HepG2 (cell line): ENCODE data around the gene SLC25A27. TPM values are rescaled to one million over a fixed set of nuclear protein-coding genes. Genes with fewer than 3 reads are reported as not detected.

Experiments used
- ATAC-seq: fragments of 200-7000 bp; cut with Tn5 transposase; 3 replicates; pipeline ENCODE4 v1.9.1; 2020; ENCODE audit warnings: mild to moderate bottlenecking, moderate library complexity
- BruUV-seq: library from RNA; stranded (reverse); fragments of 400-500 nt; replicated peaks from 2 replicates; lab custom pipeline; 2021; lab: Mats Ljungman, UMichigan
- CTCF ChIA-PET: fragments of 300-600 bp; formaldehyde crosslinking; extraction: SDS; loops from one replicate; lab custom pipeline; 2021; ENCODE audit warnings: low total read pairs, inconsistent platforms, low intra/inter-chr PET ratio; lab: Yijun Ruan, JAX
- POLR2A ChIA-PET: fragments of 350-600 bp; sonication (Branson Sonifier 250); formaldehyde crosslinking; loops from one replicate; lab custom pipeline; 2020; ENCODE audit warnings: antibody characterized with exemption, inconsistent platforms; lab: Yijun Ruan, JAX
- DNase-seq: peaks from one replicate; pipeline ENCODE4 v3.0.0-alpha.2; 2015; ENCODE audit warnings: low spot score
- FAIRE-seq: peaks from 3 replicates; lab custom pipeline; 2011; peaks lifted over from hg19 to GRCh38; lab: Jason Lieb, UNC
- H2AFZ ChIP-seq: one replicate; pipeline ENCODE4 v1.6.1; 2011; ENCODE audit warnings: low read length, inconsistent platforms
- H3K27ac ChIP-seq: fragments of 300-600 bp; 3 replicates; pipeline ENCODE4 v1.8.0; 2011; ENCODE audit warnings: mixed run types, mild to moderate bottlenecking, mixed read lengths, low read length, inconsistent platforms; ENCODE audit not compliant: insufficient read depth; ENCODE audit errors: extremely low read length
- H3K27me3 ChIP-seq, 2 experiments: fragments of 200-600 bp in 1 of 2; 2 replicates in 1 of 2; 3 replicates in 1 of 2; pipeline versions ENCODE4 v1.6.0 to v1.8.0; 2011; ENCODE audit warnings: low read length in 2 of 2, mild to moderate bottlenecking in 2 of 2, moderate library complexity in 2 of 2, inconsistent platforms in 1 of 2; ENCODE audit not compliant: insufficient read depth in 2 of 2, control insufficient read depth in 1 of 2
- H3K36me3 ChIP-seq, 2 experiments: fragments of 200-600 bp in 1 of 2; replicated peaks in 1 of 2; 2 replicates in 1 of 2; 3 replicates in 1 of 2; pipeline versions ENCODE4 v1.5.1 to v1.8.0; 2011; ENCODE audit warnings: low read length in 2 of 2, inconsistent platforms in 1 of 2; ENCODE audit not compliant: insufficient read depth in 2 of 2, control insufficient read depth in 1 of 2
- H3K4me1 ChIP-seq: 2 replicates; pipeline ENCODE4 v1.5.1; 2012; ENCODE audit warnings: low read length, inconsistent platforms; ENCODE audit not compliant: insufficient read depth
- H3K4me2 ChIP-seq: 2 replicates; pipeline ENCODE4 v1.6.0; 2011; ENCODE audit warnings: low read depth, low read length, inconsistent platforms
- H3K4me3 ChIP-seq, 3 experiments: fragments of 200-600 bp in 1 of 3; sonication (generic), shearing (Covaris generic) in 1 of 3; replicated peaks in 1 of 3; 2 replicates each; pipeline ENCODE4 v1.5.1; 2011 to 2016; ENCODE audit warnings: low read length in 3 of 3, inconsistent platforms in 2 of 3, low read depth in 2 of 3, mild to moderate bottlenecking in 2 of 3, control low read depth in 1 of 3, mixed read lengths in 1 of 3; ENCODE audit not compliant: insufficient read depth in 1 of 3
- H3K79me2 ChIP-seq: one replicate; pipeline ENCODE4 v1.6.1; 2011; ENCODE audit warnings: low read length, inconsistent platforms; ENCODE audit not compliant: insufficient read depth
- H3K9ac ChIP-seq: 2 replicates; pipeline ENCODE4 v1.6.0; 2011; ENCODE audit warnings: mild to moderate bottlenecking, low read depth, low read length, inconsistent platforms; ENCODE audit not compliant: insufficient read depth
- H3K9me3 ChIP-seq: 2 replicates; pipeline ENCODE4 v1.5.1; 2012; ENCODE audit warnings: mild to moderate bottlenecking, low read length
- H4K20me1 ChIP-seq: 2 replicates; pipeline ENCODE4 v1.6.0; 2011; ENCODE audit warnings: inconsistent platforms, mild to moderate bottlenecking, low read length, moderate library complexity; ENCODE audit not compliant: insufficient read depth
- AKAP8 ChIP-seq: sonication (generic); formaldehyde crosslinking; IDR thresholded peaks from 2 replicates; pipeline ENCODE4 v1.5.1; 2020; ENCODE audit warnings: mild to moderate bottlenecking, missing genetic modification reagents
- DPF2 ChIP-seq: sonication (generic); formaldehyde crosslinking; IDR thresholded peaks from 2 replicates; pipeline ENCODE4 v1.4.0; 2020; ENCODE audit warnings: mild to moderate bottlenecking, low read depth, missing genetic modification reagents, borderline replicate concordance
- FIP1L1 ChIP-seq: fragments of 200-400 bp; formaldehyde crosslinking; IDR thresholded peaks from 2 replicates; pipeline ENCODE4 v1.6.1; 2018; ENCODE audit warnings: low read depth, mild to moderate bottlenecking, low read length, moderate library complexity, borderline replicate concordance; ENCODE audit not compliant: insufficient read depth
- FOXP4 ChIP-seq: sonication (generic); formaldehyde crosslinking; IDR thresholded peaks from 2 replicates; pipeline ENCODE4 v1.4.0; 2020; ENCODE audit warnings: missing genetic modification reagents
- GATAD2A ChIP-seq: IDR thresholded peaks from 2 replicates; pipeline ENCODE4 v1.6.1; 2016
- HIVEP1 ChIP-seq: sonication (generic); formaldehyde crosslinking; IDR thresholded peaks from 2 replicates; pipeline ENCODE4 v1.4.0; 2020; ENCODE audit warnings: mild to moderate bottlenecking, missing genetic modification reagents
- KLF9 ChIP-seq: IDR thresholded peaks from 2 replicates; pipeline ENCODE4 v1.6.1; 2016; ENCODE audit warnings: low read depth
- NR0B2 ChIP-seq: sonication (generic); formaldehyde crosslinking; IDR thresholded peaks from 2 replicates; pipeline ENCODE4 v1.4.0; 2020; ENCODE audit warnings: mild to moderate bottlenecking, missing genetic modification reagents
- TRIM24 ChIP-seq: sonication (generic); formaldehyde crosslinking; IDR thresholded peaks from 2 replicates; pipeline ENCODE4 v1.8.0; 2022; ENCODE audit warnings: mild to moderate bottlenecking, missing genetic modification reagents
- ZNF136 ChIP-seq: sonication (generic); formaldehyde crosslinking; IDR thresholded peaks from 2 replicates; pipeline ENCODE4 v1.8.1; 2022; ENCODE audit warnings: low read depth, mild to moderate bottlenecking, moderate library complexity, missing genetic modification reagents
- WGBS: methylation state at CpG from one replicate; pipeline ENCODE4 v1.1.6; 2017; ENCODE audit warnings: low lambda C conversion rate; 5-methylcytosine and 5-hydroxymethylcytosine counted together
- in situ Hi-C: cut with HindIII; loops from 2 replicates; pipeline ENCODE4 v1.10.0; 2017; ENCODE audit warnings: low pct_unique_long_range_greater_than_20kb; ENCODE audit not compliant: extremely low pct_ligation_motif_present
- intact Hi-C: fragments of 100-400 bp; cut with micrococcal nuclease; formaldehyde crosslinking; loops from one replicate; pipeline ENCODE4 v1.10.0; 2022; ENCODE audit not compliant: unreplicated experiment
- polyA plus RNA-seq, 8 experiments: library from polyadenylated mRNA; depleted of rRNA in 3 of 8; stranded (reverse) in 7 of 8; unstranded in 1 of 8; fragments of >200 nt; fragmentation: Illumina TruSeq in 4 of 8; extraction: Trizol in 4 of 8; gene quantifications; 2 replicates each; pipeline versions ENCODE4 v1.2.1 to v1.2.3, GENCODE V29; 2011 to 2016; ENCODE audit warnings: low read depth in 4 of 8, missing spikeins in 1 of 8, mixed read lengths in 1 of 8; ENCODE audit not compliant: insufficient read depth in 1 of 8
- total RNA-seq, 5 experiments: library from RNA; depleted of rRNA; stranded (reverse); fragments of >200 nt; fragmentation: Illumina TruSeq; extraction: Trizol; gene quantifications; 2 replicates each; pipeline ENCODE4 v1.2.3, GENCODE V29; 2016; ENCODE audit warnings: low read depth in 1 of 5
- TF ChIP-seq, protein P1 (sequence below): sonication (generic); formaldehyde crosslinking; IDR thresholded peaks from 2 replicates; pipeline ENCODE4 v1.8.0; 2022; ENCODE audit warnings: mild to moderate bottlenecking, missing genetic modification reagents, moderate library complexity

SLC25A27 gene
- total and polyA plus RNA-seq, 2 of the 13 experiments (the other 11 are each of a cell fraction or from before 2014, with no cell fraction given) = 0.46 to 1.3 TPM

GRCh38 chr6:46606338-46606737 is 46.4 kb upstream of the SLC25A27 start (continued):
- TF ChIP-seq FOXP4 (CRISPR knock-in tag) = no peak
- no peak for TF ChIP-seq FIP1L1
- TF ChIP-seq, all 625 proteins: peak for 0

- Histone ChIP-seq H3K27ac (no peak overlapping the region), H3K9ac (no peak overlapping the region), H4K20me1 (no peaks in the 10 kb centered on the region), H3K27me3 (no peaks in the 10 kb centered on the region), H2AFZ (no peak overlapping the region), H3K9me3 (no peaks in the 10 kb centered on the region), H3K36me3 (no peaks in the 10 kb centered on the region), H3K4me3 (no peak overlapping the region), H3K4me2 (no peak overlapping the region), H3K79me2 (no peaks in the 10 kb centered on the region), H3K4me1 (no peaks in the 10 kb centered on the region)
- ATAC-seq = no peak
- intact Hi-C loops = no loop called here
- in situ Hi-C loops = no loop called here
- no TSS peak for BruUV-seq
- POLR2A ChIA-PET = no interaction called here
- CTCF ChIA-PET = no interaction called here
- TF ChIP-seq DPF2 (CRISPR knock-in tag) = no peak
- no peak for TF ChIP-seq KLF9 (CRISPR knock-in tag)
- TF ChIP-seq ZNF136 (CRISPR knock-in tag) = no peak
- TF ChIP-seq, protein P1, sequence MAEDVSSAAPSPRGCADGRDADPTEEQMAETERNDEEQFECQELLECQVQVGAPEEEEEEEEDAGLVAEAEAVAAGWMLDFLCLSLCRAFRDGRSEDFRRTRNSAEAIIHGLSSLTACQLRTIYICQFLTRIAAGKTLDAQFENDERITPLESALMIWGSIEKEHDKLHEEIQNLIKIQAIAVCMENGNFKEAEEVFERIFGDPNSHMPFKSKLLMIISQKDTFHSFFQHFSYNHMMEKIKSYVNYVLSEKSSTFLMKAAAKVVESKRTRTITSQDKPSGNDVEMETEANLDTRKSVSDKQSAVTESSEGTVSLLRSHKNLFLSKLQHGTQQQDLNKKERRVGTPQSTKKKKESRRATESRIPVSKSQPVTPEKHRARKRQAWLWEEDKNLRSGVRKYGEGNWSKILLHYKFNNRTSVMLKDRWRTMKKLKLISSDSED (CRISPR knock-in tag) = no peak
- TF ChIP-seq TRIM24 = no peak
- TF ChIP-seq NR0B2 (CRISPR knock-in tag) = no peak
- TF ChIP-seq AKAP8 (CRISPR knock-in tag) = no peak
- no peak for TF ChIP-seq HIVEP1 (CRISPR knock-in tag)
- no peak for TF ChIP-seq GATAD2A (CRISPR knock-in tag)
- no peak for FAIRE-seq
- 47% methylated on average over 3 of the region's 3 CpGs for WGBS
- DNase-seq = no peak
Observed at GRCh38 chr6:46610862-46611553, 41.8 kb upstream of the SLC25A27 start.
